ENCODE measurements around the gene MPPED1.

Gene MPPED1

DNA sequence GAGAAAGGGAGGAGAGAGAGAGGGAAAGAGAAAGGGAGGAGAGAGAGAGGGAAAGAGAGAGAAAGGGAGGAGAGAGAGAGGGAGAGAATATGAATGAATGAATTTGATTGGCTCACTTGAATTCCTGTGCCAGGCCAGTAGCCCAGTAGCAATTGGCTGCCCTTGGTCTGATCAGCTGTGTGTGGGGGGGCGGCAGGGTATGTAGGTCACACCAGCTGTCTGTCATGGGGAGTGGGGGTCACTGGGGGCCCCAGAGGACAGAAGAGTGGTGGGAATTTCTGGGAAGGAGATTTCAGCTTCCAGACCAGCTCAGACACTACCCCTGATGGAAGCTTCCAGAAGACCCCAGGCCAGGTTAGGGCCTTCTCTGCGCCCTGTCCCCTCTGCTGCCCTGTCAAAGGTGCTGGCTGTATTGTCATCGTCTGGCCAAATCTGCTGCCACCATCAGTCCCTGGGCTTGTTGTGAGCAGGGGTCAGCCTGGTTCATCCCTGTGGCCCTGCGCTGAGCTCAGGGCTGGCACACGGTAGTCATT, 21.1 kb downstream of the MPPED1 start:
- no peak for DNase-seq

DNA sequence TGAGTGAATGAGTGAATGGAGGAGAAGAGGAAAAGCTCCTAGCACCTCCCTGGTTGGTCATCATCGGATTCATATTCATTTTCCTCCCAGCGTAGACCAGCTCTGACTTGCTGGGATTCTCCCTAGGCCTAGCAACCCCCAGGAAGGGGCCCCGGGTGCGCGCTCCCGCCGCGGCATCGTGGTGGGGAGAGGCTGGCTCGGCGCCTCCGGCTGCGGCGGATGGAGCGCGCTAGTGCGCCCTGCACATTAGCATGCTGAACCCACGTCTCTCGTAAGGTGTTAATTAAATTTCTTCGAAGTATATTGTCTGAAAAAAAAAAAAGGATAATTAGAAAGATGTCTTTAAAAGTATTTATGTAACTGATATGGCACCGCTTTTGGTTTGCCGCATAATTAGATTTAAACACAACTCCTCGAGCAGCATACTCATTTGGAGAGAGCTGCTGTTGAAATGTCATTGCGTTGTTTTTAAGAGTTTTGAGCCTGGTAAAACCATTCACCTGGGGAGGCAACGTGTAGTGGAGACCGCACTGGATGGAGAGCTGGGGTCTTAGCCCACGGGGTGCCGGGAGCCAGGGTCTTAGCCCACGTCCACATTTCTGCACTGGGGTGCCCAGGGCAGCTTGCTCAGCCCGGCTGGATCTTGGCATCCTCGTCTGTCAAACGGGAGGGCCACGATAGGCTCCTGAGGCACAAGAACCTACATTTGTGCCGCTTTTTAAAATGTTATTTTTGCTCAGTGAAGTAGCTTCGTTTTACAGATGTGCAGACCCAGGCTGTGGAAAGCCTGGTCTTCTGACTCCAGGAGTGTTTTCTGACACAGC, 21.8 kb downstream of the MPPED1 start:
- no peak for DNase-seq

DNA sequence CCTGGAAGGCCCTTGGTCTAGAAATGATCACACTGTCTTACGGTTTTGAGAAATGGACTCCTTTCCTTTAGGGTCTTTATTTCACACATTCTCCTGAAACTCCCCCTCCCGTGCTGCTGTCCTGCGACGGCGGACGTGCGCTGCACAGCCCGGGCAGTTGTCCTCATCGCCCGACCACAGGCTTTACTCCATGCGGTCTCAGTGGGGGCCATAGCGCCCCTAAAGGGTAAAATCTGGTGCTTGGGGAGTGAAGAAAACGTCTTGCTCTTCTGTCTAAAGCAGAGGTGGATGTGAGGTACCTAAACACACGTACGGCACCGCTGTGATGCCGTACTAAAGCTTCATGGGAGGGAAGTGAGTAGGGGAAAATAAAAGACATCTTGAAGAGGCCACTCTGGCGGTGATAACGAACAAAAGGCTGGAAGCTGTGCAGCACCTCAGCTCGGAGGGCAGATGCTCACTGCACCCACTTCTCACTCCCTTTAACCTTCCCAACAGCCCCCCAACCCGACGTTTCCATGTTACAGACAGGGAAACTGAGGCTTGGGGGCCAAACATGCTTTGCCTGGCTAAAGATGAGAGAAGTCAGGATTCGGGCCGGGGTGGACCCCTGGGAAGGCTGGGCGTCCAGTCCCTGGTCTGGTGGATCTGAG, 22.6 kb downstream of the MPPED1 start:
- no peak for DNase-seq

DNA sequence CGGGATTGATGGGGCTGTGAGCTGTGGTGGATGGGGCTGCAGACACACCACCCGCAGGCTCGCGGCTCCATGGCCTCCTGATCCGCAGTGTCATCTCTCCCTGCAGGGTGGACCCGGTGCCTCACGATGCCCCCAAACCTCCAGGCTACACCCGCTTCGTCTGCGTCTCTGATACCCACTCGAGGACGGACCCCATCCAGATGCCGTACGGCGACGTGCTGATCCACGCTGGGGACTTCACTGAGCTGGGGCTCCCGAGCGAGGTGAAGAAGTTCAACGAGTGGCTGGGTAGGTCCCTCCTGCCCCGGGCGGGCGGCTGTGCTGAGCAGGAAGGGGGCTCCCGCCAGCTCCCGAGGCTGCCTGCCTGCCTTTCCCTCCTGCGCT, 23.1 kb downstream of the MPPED1 start:
- DNase-seq = no peak

DNA sequence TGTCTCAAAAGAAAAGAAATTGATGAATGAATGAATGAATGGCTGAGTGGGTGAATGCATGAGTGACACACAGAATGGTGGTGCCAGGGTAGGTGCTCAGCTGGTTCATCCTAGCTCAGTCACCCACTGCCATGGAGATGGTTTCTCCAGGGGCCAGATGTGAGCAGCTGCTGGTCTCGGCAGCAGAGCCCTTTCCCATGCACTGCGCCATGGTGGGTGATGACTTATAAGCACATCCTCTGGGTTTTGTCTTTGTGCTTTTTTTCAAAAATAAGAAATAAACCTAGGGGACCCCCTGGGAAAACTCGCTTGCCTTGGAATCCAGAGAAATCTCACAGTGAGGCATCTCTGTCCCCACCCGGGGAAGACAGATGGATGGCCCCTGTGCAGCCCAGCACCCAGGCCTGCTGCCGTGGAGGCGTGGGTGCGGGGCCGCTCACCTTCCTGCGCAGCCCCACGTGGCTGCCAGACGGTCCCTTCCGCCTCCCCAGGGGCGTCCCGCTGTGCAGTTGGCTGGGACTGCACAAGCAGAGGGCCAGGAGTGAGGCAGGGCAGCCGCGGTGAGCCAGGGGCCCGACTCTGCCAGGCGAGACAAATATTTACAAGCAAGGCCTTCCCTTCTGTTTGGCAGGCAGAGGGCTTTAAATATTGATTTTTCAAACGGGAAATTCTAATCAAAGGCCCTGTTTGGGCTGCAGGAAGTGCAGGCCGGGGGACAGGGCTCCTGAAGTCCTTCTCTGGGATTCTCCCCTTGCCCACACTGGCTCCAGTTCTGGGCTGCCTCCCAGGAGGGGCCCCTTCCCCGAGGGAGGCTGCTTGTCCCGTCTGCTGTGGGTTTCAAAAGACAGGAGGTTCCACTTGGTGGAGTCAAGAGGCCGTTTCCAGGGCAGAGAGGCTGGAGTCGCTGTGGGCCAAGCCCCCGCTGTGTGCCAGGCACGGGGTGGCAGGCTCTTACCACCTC, 24.3 kb downstream of the MPPED1 start:
- no peak for DNase-seq

DNA sequence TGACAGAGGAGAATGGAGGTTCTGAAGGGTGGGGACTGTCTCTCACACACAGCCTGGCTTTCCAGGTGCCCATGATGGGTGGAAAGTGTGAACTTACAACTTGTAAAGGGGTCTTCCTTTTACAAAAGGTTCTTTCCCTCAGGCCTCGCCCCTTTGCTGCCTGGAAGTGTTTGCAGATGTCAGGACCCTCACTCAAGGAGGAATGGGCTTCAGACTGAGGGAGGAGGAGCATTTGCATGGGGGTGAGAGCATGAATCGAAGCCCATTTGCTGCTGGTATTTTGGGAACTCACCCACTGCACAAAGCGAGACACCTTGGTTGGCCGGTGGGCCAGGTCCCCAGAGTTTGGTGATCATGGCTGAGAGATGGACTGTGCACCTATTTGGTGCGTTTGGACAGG, 25.1 kb downstream of the MPPED1 start:
- no peak for DNase-seq

DNA sequence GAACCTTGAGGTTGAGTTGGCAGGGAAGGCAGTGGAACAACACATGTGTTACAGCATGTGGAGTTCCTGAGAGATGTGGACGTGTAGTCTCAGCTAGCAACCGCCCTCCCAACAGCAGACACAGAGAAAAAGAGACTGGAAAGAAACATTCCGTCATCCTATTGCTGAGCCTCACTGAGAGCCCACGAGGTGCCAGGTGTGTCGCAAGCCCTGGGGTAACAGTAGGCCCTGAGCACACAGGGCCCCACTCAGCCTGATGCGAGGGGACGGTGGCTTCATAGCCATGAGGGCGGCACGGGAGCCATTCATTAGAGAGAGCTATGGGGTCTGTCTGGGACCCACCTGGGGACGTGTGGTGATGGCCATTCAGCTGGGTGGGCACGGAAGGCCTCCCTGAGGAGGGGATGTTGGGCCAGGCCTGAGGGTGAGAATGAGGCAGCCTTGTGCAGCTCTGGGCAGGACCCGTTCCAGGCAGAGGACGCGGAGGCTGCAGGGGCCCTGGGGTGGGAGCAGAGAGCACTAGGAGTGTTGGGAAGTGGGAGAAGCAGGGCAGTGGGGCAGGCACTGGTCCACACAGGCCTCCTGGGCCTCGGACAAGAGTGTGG, 26.2 kb downstream of the MPPED1 start:
- no peak for DNase-seq

DNA sequence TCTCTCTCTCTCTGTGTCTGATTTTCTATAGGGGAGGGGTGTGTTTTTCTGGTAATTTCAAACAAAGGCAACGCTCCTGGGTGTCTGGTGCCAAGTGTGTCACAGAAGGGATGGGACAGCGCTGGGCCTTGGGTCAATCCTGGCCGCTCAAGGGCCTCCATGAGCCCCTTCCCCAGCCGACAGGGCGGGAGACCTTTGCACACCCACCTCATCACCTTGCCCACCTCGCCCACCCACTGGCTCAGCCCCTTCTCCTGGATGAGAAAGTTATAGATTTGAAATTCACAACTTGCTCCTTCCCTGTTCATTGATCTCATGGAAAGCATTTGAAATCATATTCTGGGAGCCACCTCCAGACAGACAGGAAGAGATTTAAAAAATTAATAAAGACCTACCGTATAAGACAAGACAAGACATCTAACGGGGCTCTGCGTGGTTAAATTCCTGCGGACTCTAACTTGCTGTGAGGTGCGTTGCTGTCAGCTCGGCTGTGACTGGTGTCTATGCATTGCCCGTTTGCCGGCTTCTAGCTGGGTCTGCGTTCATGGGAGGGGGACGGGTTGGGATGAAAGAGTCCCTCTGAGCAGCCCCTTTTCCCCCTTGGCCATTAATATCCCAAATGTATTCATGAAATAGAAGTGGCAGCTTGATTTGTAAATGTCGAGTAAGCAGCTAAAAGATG, 27.0 kb downstream of the MPPED1 start:
- DNase-seq = no peak

DNA sequence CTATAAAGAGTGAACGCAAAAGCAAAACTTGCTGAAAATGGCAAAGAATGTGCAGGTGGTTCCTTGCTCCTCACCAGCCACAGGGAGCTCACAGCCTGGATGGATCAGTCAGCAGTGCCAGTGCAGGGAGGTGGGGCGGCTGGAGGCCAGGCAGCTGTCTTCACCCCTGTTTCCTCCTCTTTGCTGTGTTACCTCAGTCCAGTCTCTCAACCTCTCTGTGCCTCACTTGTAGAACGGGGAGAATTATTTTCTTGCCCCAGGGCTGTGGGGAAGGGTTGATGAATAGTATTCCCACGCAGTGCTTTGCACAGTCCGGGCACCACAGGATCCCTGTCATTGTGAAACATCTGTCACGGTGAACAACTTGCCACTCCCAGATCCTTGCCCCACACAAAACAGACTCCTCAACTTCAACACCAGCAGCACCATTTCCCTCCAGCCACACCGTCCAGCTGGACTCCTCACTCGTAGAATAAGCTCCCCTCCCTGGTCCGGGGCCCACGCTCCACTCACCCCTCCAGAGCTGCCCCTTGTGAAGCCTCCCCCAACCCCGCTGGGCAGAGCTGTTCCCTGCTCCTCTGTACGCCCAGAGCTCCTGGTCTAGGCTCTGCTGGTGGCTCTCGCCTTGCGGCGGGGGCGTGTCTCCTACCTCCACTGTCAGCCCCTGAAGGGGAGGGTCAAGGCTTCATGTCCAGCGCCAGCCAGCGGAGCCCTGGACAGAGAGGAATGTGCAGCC, 27.7 kb downstream of the MPPED1 start:
- DNase-seq = no peak

DNA sequence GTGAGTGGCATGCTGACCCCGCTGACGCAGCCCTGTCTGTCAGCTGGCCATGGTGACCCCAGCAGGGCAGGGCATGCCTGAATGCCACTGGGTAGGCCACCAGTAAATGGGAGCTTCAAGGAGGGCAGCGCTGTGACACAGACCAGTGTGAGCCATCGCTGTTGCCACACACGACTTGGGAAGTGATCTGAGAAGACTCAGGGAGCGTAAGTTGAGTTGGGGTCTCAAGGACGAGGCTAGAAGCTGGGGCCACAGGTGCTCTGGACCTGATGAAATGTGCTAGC, 28.2 kb downstream of the MPPED1 start:
- no peak for DNase-seq

DNA sequence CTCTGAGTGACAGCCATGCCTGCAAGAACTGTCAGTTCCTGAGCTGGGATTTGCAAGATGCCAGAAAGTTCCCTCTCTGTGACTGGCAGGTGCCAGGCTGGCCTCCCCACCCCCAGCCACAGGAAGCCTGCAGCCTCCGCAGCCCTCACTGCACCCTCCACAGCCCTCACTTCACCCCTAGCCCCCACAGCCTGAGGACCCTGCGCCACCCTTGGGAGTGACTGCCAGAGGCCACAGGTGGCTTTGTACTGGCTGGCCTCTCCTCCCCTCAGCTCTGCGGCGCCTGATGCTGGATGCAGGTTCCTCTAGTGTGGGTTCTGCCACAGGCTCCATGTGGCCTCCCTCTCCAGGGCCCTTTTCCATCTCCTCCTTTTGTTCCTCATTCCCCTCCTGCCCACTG, 28.7 kb downstream of the MPPED1 start:
- DNase-seq = no peak

DNA sequence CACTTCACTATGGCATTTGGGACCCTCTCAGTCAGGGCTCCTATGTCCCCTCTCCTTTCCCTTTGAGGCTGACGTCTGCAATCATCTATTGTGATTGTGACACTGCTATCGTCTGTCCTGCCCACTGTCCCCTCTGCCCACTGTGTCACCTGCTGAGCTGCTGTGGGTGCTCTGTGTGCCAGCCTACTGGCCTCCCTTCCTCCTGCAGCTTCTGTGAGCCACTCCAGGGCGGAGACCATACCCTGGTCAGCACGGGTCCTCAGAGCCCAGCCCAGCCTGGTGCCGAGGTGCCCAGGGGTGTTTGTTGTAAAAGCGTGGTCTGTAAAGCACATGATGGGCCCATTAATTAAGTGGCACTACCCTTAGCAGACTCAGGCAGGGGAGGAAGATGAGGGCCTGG, 29.4 kb downstream of the MPPED1 start:
- DNase-seq = no peak

DNA sequence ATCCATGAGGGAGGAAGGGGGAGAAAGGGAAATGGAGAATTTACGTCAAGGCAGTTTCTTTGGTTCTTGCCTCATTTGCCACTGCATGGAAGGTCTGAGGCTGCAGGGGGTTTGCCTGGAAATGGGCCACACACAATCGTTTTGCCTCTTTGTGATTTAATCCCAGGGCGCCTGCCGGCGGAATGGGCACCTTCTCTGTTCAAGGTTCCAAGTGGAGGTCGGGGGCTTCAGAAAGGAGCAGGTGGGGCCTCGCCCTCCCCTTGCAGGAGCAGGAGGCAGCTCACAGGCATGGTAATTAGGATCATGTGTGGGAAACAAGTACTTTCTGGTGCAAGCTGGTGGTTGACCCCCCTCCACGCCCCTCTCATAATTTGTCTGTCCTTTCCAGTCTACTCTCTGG, 29.9 kb downstream of the MPPED1 start:
- no peak for DNase-seq

DNA sequence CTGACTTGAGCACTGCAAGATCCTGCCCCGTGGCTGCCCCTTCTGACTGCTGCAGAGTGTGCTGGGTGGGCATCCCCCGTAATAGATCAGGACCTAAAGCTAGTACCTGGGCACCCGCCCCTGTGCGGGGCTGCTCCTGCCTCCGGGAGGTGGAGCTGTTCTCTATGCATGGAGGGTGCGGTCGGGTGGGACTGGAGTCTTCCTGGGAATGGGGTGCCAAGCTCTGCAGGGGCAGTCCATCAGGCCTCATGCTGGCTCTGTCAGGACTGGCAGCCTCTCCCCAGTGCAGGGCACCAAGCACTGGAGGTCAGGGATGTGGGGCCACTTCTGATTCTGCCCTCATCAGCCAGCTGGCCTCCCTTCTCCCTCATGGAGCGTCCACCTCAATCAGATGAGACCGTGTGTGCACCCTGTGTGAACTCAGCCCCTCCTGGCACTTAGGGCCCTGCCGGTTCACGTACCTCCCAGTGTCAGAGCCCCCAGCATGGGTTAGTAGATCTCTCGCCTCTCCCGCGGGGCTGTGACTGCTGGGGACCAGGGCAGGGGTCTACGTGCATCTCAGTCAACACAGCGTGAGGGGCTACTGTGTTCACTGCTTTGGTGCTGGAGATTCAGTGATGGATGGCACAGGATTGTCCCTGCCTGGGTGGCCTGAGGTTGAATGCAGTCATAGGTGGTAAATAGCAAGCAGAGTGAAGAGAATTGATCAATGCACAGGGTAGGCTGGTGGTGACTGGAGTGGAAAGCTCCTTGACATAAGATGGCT, 30.8 kb downstream of the MPPED1 start:
- DNase-seq = no peak

DNA sequence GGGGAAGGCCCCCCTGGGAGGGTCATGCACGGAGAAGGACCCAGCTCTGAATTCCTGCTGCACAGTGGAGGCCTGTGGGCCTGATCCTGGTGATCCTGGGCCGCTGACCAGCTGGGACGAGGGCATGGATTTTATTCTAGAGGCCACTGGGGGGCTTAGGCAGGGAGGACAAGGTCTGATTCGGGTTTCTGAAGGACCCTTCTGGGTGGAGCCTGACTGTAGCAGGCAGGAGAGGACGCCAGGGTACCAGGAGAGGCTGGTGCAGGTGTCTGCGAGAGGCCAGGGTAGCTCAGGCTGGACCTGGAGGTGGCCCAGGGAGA, 31.3 kb downstream of the MPPED1 start:
- no peak for DNase-seq

DNA sequence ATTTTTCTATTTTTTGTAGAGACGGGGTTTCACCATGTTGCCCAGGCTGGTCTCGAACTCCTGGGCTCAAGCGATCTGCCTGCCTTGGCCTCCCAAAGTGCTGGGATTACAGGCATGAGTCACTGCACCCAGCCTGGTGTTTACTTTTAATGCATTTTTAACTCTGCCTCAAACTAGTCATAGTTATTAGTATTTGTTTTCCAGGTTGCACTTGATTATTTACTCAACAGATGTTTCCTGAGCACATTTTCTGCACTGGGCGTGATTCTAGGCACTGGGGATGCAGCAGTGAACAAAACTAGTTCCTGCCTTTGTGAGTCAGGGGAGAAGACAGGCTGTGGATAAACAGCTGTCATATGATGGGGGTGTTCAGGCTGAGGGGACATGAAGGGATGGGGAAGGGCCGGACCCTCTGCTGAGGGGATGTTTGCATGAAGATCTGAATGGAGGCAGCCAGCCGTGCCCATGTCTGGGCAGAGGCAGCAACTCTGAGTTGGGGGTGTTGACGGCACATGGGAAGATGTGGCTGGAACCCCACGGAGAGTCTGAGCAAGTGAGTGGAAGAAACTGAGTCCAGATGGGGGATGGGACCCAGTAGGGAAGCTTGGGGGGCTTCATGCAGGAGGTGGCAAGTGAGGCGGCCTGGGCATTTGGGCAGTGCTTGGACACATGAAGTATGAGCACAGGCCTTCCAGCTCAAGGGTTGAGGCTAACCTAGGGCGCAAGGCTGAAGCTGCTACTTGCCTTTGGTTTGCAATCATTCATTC, 34.4 kb downstream of the MPPED1 start:
- DNase-seq = no peak

DNA sequence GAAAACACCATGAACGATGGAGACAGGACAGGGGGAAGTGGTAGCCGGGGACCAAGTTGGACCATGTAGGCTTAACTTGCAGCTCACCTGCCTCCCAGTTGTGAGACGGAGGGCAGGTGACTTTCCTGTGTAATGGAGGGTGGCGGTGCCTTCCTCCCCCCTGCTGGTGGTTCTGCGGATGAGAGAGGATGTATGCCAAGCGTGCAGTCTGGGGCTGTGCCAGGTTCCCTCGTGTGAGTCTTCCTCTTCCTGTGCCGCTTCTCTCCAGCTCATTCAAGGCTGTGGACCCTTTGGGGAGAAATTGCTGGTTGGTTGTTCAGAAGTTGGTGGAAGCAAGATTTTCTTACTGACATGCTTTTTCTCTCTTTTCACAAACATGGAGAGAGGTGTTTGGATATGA, 35.1 kb downstream of the MPPED1 start:
- no peak for DNase-seq

DNA sequence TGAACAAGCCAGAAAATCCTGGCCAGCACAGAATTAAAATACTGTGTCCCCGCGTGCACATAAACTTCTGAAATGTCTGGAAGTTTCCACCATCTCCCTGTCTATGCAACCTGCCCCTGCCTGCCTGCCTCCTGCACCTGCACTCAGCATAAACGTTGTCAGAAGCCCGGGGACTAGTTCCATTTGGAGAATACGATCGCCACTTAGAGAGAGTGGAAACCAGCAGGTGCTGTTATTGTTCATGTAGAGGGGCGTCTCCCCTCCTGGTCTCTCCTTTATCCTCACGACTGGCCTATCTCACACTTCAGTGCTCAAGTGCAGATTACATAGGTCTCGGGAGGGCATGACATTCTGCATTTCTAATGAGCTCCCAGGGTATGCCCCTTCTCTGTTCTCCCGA, 35.6 kb downstream of the MPPED1 start:
- no peak for DNase-seq

DNA sequence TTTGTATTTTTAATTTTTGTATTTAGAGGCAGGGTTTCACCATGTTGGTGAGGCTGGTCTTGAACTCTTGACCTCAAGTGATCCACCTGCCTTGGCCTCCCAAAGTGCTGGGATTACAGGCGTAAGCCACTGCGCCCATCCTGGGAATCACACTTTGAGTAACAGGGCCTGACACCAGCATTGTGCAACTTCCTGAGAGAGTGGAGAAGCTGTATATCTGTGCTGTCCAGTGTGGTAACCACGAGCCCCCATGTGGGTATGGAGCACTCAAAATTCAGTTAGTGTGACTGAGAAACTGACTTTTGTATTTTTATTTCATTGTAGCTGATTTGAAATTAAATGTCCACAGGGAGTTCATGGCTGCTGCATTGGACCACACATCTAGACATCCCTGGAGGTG, 36.2 kb downstream of the MPPED1 start:
- peak in 1 of 2 donors; percentile 23 for DNase-seq

DNA sequence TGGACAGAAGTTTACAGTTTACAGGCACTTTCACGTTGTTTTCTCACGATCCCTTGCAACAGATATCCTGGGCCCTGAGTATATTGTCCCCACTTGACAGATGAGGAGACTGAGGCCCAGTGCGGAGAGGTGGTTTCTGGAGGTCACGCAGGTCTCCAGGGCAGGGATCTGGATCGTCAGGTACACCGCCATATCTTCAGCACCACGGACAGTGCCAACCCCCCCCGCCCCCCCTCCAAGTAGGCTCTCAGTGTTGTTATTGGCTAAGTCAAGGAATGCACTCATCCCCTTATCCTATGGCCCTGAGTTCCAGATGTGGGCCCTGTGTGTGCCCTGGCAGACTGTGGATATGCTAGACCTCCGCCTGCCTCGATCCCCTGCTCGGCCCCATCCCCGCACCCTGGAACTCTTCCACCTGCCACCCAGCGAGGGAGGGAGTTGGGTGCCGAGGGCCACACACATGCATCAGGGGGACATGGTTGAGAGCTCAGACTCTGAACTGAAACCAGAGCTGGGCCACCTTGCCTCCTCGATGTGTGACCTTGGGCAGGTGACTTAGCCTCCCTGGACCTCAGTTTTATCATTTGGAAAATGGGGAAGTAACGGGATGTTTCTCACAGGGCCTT, 37.5 kb downstream of the MPPED1 start:
- no peak for DNase-seq
